ENCODE data around the gene OPN1MW2.
"Not testable (repeated sequence)": the region's sequence is repeated elsewhere in the genome, so short reads cannot be mapped to it uniquely, and the experiment has no call there.

Gene OPN1MW2

GRCh38 chrX:154263072-154263471 lies 43.5 kb downstream of the OPN1MW2 start:
- DNase-seq (ENCODE audit: low read depth in 2 of 3, low spot score in 1 of 3), result not testable (repeated sequence)

DNA sequence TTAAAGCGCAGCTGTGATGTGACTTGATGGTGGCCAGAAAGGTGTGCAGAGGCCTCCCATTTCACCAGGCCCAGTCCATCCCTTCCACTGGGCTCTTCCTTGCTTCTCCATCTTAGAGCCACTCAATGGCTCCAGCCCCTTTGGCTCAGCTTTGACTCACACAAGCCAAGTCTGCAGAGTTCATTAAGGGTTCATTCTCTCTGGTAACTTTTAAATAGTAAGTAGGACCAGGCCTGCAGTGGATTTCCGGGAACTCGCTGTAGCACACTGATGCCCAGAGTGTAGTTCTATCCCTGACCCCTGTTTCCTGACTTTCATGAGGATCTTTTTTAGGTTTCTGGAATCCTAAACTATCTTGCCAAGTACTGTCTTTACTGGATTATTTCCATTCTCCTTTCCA lies 49.7 kb downstream of the OPN1MW2 start:
- not testable (repeated sequence) for DNase-seq (ENCODE audit: low read depth in 2 of 3, low spot score in 1 of 3)

All from stimulated activated CD4-positive, alpha-beta T cell treated with anti-CD3 and anti-CD28 coated beads, Interleukin-12 subunit alpha, Interleukin-12 subunit beta, amount 100 ng/mL, for 48 hours (primary cell).